HepG2 (cell line): ENCODE measurements around the gene KDM5D. TPM values are rescaled to one million over a fixed set of nuclear protein-coding genes. Genes with fewer than 3 reads are reported as not detected.
A peak's percentile ranks its signal among the peaks of the same experiment; 100 is the strongest.

Experiments
- ARNT ChIP-seq: fragments of 450-650 bp; IDR thresholded peaks from 2 replicates; pipeline ENCODE4 v1.6.1; 2017
- CSRNP2 ChIP-seq: sonication (generic); formaldehyde crosslinking; conservative IDR thresholded peaks from 2 replicates; pipeline ENCODE4 v1.8.0; 2022; ENCODE audit warnings: low read depth, missing genetic modification reagents
- FOXA3 ChIP-seq: IDR thresholded peaks from 2 replicates; pipeline ENCODE4 v1.6.1; 2016; ENCODE audit warnings: missing genetic modification reagents, missing compliant biosample characterization
- FOXO1 ChIP-seq: sonication (generic); formaldehyde crosslinking; IDR thresholded peaks from 2 replicates; pipeline ENCODE4 v1.4.0; 2020; ENCODE audit warnings: missing genetic modification reagents
- GATAD1 ChIP-seq: IDR thresholded peaks from 2 replicates; pipeline ENCODE4 v1.6.1; 2016; ENCODE audit warnings: missing genetic modification reagents, missing compliant biosample characterization
- GATAD2A ChIP-seq: IDR thresholded peaks from 2 replicates; pipeline ENCODE4 v1.6.1; 2016
- GLMP ChIP-seq: sonication (generic); formaldehyde crosslinking; IDR thresholded peaks from 2 replicates; pipeline ENCODE4 v1.9.0; 2021; ENCODE audit warnings: missing genetic modification reagents, mild to moderate bottlenecking, borderline replicate concordance
- HMGXB4 ChIP-seq, 2 experiments: sonication (generic) in 1 of 2; formaldehyde crosslinking in 1 of 2; IDR thresholded peaks; 2 replicates each; pipeline versions ENCODE4 v1.4.0 to v1.6.1; 2018 to 2020; ENCODE audit warnings: missing genetic modification reagents in 2 of 2, borderline replicate concordance in 1 of 2, low read depth in 1 of 2, mild to moderate bottlenecking in 1 of 2, missing biosample characterization in 1 of 2
- IRF2 ChIP-seq: IDR thresholded peaks from 2 replicates; pipeline ENCODE4 v1.6.1; 2018; ENCODE audit warnings: missing genetic modification reagents, missing compliant biosample characterization
- NFKBIZ ChIP-seq: IDR thresholded peaks from 2 replicates; pipeline ENCODE4 v1.6.1; 2018; ENCODE audit warnings: missing genetic modification reagents, missing compliant biosample characterization
- NFYB ChIP-seq: sonication (generic); formaldehyde crosslinking; IDR thresholded peaks from 2 replicates; pipeline ENCODE4 v1.4.0; 2020; ENCODE audit warnings: missing genetic modification reagents
- REL ChIP-seq: sonication (generic); formaldehyde crosslinking; conservative IDR thresholded peaks from 2 replicates; pipeline ENCODE4 v1.8.0; 2022; ENCODE audit warnings: mild to moderate bottlenecking, missing genetic modification reagents, moderate library complexity
- SAP130 ChIP-seq: IDR thresholded peaks from 2 replicates; pipeline ENCODE4 v1.6.1; 2016; ENCODE audit warnings: low read depth
- TARDBP ChIP-seq: sonication (generic); formaldehyde crosslinking; IDR thresholded peaks from 2 replicates; pipeline ENCODE4 v1.8.0; 2022; ENCODE audit warnings: mild to moderate bottlenecking, missing genetic modification reagents
- THAP11 ChIP-seq: IDR thresholded peaks from 2 replicates; pipeline ENCODE4 v1.6.1; 2016; ENCODE audit warnings: missing biosample characterization, missing genetic modification reagents
- U2AF1 ChIP-seq: fragments of 200-400 bp; formaldehyde crosslinking; optimal IDR thresholded peaks from 2 replicates; pipeline ENCODE3; 2017; ENCODE audit warnings: mild to moderate bottlenecking, low read depth, low read length
- XRCC5 ChIP-seq: fragments of 200-400 bp; formaldehyde crosslinking; optimal IDR thresholded peaks from 2 replicates; pipeline ENCODE3; 2017; ENCODE audit warnings: mild to moderate bottlenecking, low read length
- ZNF24 ChIP-seq: fragments of 450-650 bp; IDR thresholded peaks from 2 replicates; pipeline ENCODE4 v1.6.1; 2017; ENCODE audit warnings: antibody characterized with exemption, mild to moderate bottlenecking
- ZNF282 ChIP-seq: fragments of 450-650 bp; IDR thresholded peaks from 2 replicates; pipeline ENCODE4 v1.6.1; 2018; ENCODE audit not compliant: partially characterized antibody
- ZNF512B ChIP-seq: sonication (generic); formaldehyde crosslinking; IDR thresholded peaks from 2 replicates; pipeline ENCODE4 v1.5.1; 2020; ENCODE audit warnings: missing genetic modification reagents, mild to moderate bottlenecking, borderline replicate concordance
- ZNF546 ChIP-seq: sonication (generic); formaldehyde crosslinking; conservative IDR thresholded peaks from 2 replicates; pipeline ENCODE4 v1.8.1; 2023; ENCODE audit warnings: mild to moderate bottlenecking, missing genetic modification reagents
- ZNF660 ChIP-seq: sonication (generic); formaldehyde crosslinking; IDR thresholded peaks from 2 replicates; pipeline ENCODE4 v1.5.1; 2020; ENCODE audit warnings: mild to moderate bottlenecking, low read depth, missing genetic modification reagents, borderline replicate concordance
- ZNF761 ChIP-seq: sonication (generic); formaldehyde crosslinking; conservative IDR thresholded peaks from 2 replicates; pipeline ENCODE4 v1.4.0; 2020; ENCODE audit warnings: mild to moderate bottlenecking, missing genetic modification reagents
- ZNF850 ChIP-seq: sonication (generic); formaldehyde crosslinking; conservative IDR thresholded peaks from 2 replicates; pipeline ENCODE4 v1.9.0; 2021; ENCODE audit warnings: mild to moderate bottlenecking, missing genetic modification reagents
- polyA plus RNA-seq, 8 experiments: library from polyadenylated mRNA; depleted of rRNA in 3 of 8; stranded (reverse) in 7 of 8; unstranded in 1 of 8; fragments of >200 nt; fragmentation: Illumina TruSeq in 4 of 8; extraction: Trizol in 4 of 8; gene quantifications; 2 replicates each; pipeline versions ENCODE4 v1.2.1 to v1.2.3, GENCODE V29; 2011 to 2016; ENCODE audit warnings: low read depth in 4 of 8, missing spikeins in 1 of 8, mixed read lengths in 1 of 8; ENCODE audit not compliant: insufficient read depth in 1 of 8
- total RNA-seq, 5 experiments: library from RNA; depleted of rRNA; stranded (reverse); fragments of >200 nt; fragmentation: Illumina TruSeq; extraction: Trizol; gene quantifications; 2 replicates each; pipeline ENCODE4 v1.2.3, GENCODE V29; 2016; ENCODE audit warnings: low read depth in 1 of 5

Gene KDM5D
- total and polyA plus RNA-seq, 2 of the 13 experiments (the other 11 are each of a cell fraction or from before 2014, with no cell fraction given): 16.6 to 32.7 TPM

- TF ChIP-seq FOXA3 (CRISPR knock-in tag) (no peak), IRF2 (CRISPR knock-in tag) (no peak), U2AF1 (no peak), ZNF512B (no peak), GATAD1 (CRISPR knock-in tag) (0 out of 2 replicates have a peak, but pooled peaks have one; percentile 21), HMGXB4 (CRISPR knock-in tag; IDR thresholded peaks at IDR 0.05; ENCODE audit: borderline replicate concordance in 1 of 2, low read depth in 1 of 2) (peak; percentile 36 to 59; a peak in 2 of 4 replicates), GLMP (CRISPR knock-in tag) (no peak), XRCC5 (no peak), SAP130 (CRISPR knock-in tag) (peak; percentile 25), FOXO1 (CRISPR knock-in tag) (no peak), NFYB (CRISPR knock-in tag) (no peak), ZNF850 (CRISPR knock-in tag) (no peak), CSRNP2 (no peak), NFKBIZ (CRISPR knock-in tag) (no peak), THAP11 (CRISPR knock-in tag) (no peak), ZNF24 (no peak), GATAD2A (no peak), REL (CRISPR knock-in tag) (no peak), ZNF761 (CRISPR knock-in tag) (no peak), ARNT (no peak), TARDBP (0 out of 2 replicates have a peak, but pooled peaks have one; percentile 36), ZNF546 (CRISPR knock-in tag) (no peak), ZNF282 (no peak), ZNF660 (no peak)
These were observed at the start of gene KDM5D (continued) for GRCh38 chrY:19744381-19745378.
